Activated CD8-positive, alpha-beta T cell treated with anti-CD3 and anti-CD28 coated beads for 36 hours (primary cell): Measurements from ENCODE around the gene BASP1. TPM values are rescaled to one million over a fixed set of nuclear protein-coding genes. Genes with fewer than 3 reads are reported as not detected.

Experiments
- ATAC-seq: fragments of 200-7000 bp; cut with Tn5 transposase; one replicate; pipeline ENCODE4 v1.10.0; 2021; ENCODE audit warnings: mild to moderate bottlenecking, moderate library complexity
- CTCF ChIA-PET: fragments of 350-600 bp; sonication (Branson Sonifier 250); formaldehyde crosslinking; loops from one replicate; lab custom pipeline; 2021; ENCODE audit warnings: antibody characterized with exemption; lab: Charles Lee
- POLR2A ChIA-PET: fragments of 350-600 bp; sonication (Branson Sonifier 250); formaldehyde crosslinking; loops from one replicate; lab custom pipeline; 2021; ENCODE audit warnings: antibody characterized with exemption; lab: Charles Lee
- DNase-seq: peaks from one replicate; pipeline ENCODE4 v3.0.0-alpha.2; 2020
- H3K27ac Mint-ChIP-seq: one replicate; pipeline ENCODE4 v1.8.0; 2021; ENCODE audit warnings: mild to moderate bottlenecking, mixed read lengths
- H3K27me3 Mint-ChIP-seq: one replicate; pipeline ENCODE4 v1.8.0; 2021; ENCODE audit warnings: mixed read lengths
- H3K36me3 Mint-ChIP-seq: one replicate; pipeline ENCODE4 v1.8.0; 2021; ENCODE audit warnings: low read depth, mixed read lengths
- H3K4me1 Mint-ChIP-seq: one replicate; pipeline ENCODE4 v1.8.0; 2021; ENCODE audit warnings: low read depth, mixed read lengths
- H3K4me3 Mint-ChIP-seq: one replicate; pipeline ENCODE4 v1.8.0; 2021; ENCODE audit warnings: mild to moderate bottlenecking, moderate library complexity, mixed read lengths
- H3K9me3 Mint-ChIP-seq: one replicate; pipeline ENCODE4 v1.8.0; 2021; ENCODE audit warnings: mixed read lengths
- intact Hi-C: fragments of 100-400 bp; cut with micrococcal nuclease; formaldehyde crosslinking; loops from one replicate; pipeline ENCODE4 v1.10.0; 2022
- total RNA-seq, 2 experiments: library from RNA; stranded (reverse); gene quantifications; one replicate each; pipeline ENCODE4 v1.2.3, GENCODE V29; 2021
- TF ChIP-seq, protein P1 (sequence below): fragments of 200-600 bp; IDR thresholded peaks from one replicate; pipeline ENCODE4 v1.8.0; 2022; ENCODE audit warnings: antibody characterized with exemption, mild to moderate bottlenecking

Gene BASP1
- total RNA-seq, 2 experiments from 2014 or later, result 0.18 to 0.47 TPM

DNA sequence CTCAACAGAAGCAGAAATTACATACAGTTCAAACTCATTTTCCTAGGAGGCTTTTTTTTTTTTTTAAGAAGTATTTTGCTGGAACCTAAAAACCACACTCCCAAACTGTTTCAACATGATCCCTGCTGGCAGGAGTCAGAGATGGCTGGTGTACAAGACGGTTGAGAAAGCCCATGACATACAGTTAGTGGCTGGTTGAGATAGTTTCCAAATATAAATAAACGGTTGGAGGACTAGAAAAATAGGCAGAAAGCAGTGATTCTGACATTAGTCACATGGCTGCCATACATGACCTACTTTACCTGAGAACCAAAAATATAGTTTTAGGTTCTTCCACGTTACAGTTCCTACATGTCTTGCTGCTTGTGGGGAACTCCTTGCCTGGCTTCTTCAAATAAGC is 31.7 kb upstream of the BASP1 start:
- H3K4me1 Mint-ChIP-seq, result no peaks in the 10 kb centered on the region
- peaks cover 6% of the 10 kb centered on the region for H3K27me3 Mint-ChIP-seq
- TF ChIP-seq, protein P1, sequence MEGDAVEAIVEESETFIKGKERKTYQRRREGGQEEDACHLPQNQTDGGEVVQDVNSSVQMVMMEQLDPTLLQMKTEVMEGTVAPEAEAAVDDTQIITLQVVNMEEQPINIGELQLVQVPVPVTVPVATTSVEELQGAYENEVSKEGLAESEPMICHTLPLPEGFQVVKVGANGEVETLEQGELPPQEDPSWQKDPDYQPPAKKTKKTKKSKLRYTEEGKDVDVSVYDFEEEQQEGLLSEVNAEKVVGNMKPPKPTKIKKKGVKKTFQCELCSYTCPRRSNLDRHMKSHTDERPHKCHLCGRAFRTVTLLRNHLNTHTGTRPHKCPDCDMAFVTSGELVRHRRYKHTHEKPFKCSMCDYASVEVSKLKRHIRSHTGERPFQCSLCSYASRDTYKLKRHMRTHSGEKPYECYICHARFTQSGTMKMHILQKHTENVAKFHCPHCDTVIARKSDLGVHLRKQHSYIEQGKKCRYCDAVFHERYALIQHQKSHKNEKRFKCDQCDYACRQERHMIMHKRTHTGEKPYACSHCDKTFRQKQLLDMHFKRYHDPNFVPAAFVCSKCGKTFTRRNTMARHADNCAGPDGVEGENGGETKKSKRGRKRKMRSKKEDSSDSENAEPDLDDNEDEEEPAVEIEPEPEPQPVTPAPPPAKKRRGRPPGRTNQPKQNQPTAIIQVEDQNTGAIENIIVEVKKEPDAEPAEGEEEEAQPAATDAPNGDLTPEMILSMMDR, result no peak
- DNase-seq (no peak), ATAC-seq (no peak)
- H3K36me3 Mint-ChIP-seq, result no peaks in the 10 kb centered on the region
- H3K27ac Mint-ChIP-seq, result no peak overlapping the region
- ChIA-PET POLR2A (no interaction called here), CTCF (no interaction called here)
- intact Hi-C loops, result loop anchor here (5.0 kb wide), 2 partner anchors 253 to 393 kb away; no protein-coding TSS in a partner anchor
- no peak overlapping the region for H3K4me3 Mint-ChIP-seq
- no peaks in the 10 kb centered on the region for H3K9me3 Mint-ChIP-seq

DNA sequence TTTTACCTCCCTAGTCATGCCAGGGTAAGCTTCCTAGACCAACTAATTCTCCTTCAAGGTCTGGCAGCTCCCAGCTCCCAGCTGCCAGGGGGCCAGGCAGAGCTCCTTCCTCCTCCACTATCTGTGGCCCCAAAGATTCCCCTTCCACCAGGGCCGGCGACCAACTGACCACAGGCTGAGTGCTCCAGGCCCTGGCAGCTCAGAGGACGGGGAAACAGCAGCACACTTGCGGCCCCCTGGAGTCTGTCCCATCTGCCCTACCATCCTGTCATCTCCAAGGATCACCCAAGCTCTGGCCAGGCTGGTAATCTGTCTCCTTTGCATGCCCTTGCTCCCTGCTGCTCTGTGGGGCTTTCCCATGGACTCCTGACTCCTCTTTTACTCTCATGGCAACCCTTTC is 31.2 kb upstream of the BASP1 start:
- ChIA-PET POLR2A (no interaction called here), CTCF (no interaction called here)
- no peak for ATAC-seq
- Mint-ChIP-seq H3K27ac (no peak overlapping the region), H3K36me3 (no peaks in the 10 kb centered on the region), H3K4me3 (no peak overlapping the region), H3K27me3 (peaks cover 6% of the 10 kb centered on the region), H3K9me3 (no peaks in the 10 kb centered on the region), H3K4me1 (no peaks in the 10 kb centered on the region)
- no peak for DNase-seq
- intact Hi-C loops, result loop anchor here (5.0 kb wide), 2 partner anchors 254 to 394 kb away; no protein-coding TSS in a partner anchor
- TF ChIP-seq, protein P1, result no peak

- intact Hi-C loops, result loop anchor here (5.0 kb wide), 2 partner anchors 255 to 395 kb away; no protein-coding TSS in a partner anchor
- H3K27me3 Mint-ChIP-seq, result peaks cover 6% of the 10 kb centered on the region
- CTCF ChIA-PET, result no interaction called here
- no peak overlapping the region for H3K27ac Mint-ChIP-seq
- no peaks in the 10 kb centered on the region for H3K4me1 Mint-ChIP-seq
- POLR2A ChIA-PET, result interaction anchor here (0.5 kb wide), 1 partner anchor 453 kb away, joined by 3 read pairs; no protein-coding TSS in a partner anchor
- TF ChIP-seq, protein P1, result no peak
- ATAC-seq, result no peak
- DNase-seq, result no peak
- H3K4me3 Mint-ChIP-seq, result no peak overlapping the region
- no peaks in the 10 kb centered on the region for H3K36me3 Mint-ChIP-seq
- H3K9me3 Mint-ChIP-seq, result no peaks in the 10 kb centered on the region
Measured at GRCh38 chr5:17187011-17187785, 30.2 kb upstream of the BASP1 start.

- POLR2A ChIA-PET, result interaction anchor here (0.5 kb wide), 1 partner anchor 452 kb away, joined by 3 read pairs; no protein-coding TSS in a partner anchor
- TF ChIP-seq, protein P1, result no peak
- CTCF ChIA-PET, result no interaction called here
- Mint-ChIP-seq H3K9me3 (no peaks in the 10 kb centered on the region), H3K4me1 (no peaks in the 10 kb centered on the region), H3K27ac (no peak overlapping the region), H3K27me3 (peaks cover 6% of the 10 kb centered on the region), H3K4me3 (no peak overlapping the region), H3K36me3 (no peaks in the 10 kb centered on the region)
- intact Hi-C loops, result loop anchor here (5.0 kb wide), 2 partner anchors 255 to 395 kb away; no protein-coding TSS in a partner anchor
- ATAC-seq (no peak), DNase-seq (no peak)
Measured at GRCh38 chr5:17187786-17188170, 29.7 kb upstream of the BASP1 start.
